ENCODE measurements around the gene AQP2.

DNA sequence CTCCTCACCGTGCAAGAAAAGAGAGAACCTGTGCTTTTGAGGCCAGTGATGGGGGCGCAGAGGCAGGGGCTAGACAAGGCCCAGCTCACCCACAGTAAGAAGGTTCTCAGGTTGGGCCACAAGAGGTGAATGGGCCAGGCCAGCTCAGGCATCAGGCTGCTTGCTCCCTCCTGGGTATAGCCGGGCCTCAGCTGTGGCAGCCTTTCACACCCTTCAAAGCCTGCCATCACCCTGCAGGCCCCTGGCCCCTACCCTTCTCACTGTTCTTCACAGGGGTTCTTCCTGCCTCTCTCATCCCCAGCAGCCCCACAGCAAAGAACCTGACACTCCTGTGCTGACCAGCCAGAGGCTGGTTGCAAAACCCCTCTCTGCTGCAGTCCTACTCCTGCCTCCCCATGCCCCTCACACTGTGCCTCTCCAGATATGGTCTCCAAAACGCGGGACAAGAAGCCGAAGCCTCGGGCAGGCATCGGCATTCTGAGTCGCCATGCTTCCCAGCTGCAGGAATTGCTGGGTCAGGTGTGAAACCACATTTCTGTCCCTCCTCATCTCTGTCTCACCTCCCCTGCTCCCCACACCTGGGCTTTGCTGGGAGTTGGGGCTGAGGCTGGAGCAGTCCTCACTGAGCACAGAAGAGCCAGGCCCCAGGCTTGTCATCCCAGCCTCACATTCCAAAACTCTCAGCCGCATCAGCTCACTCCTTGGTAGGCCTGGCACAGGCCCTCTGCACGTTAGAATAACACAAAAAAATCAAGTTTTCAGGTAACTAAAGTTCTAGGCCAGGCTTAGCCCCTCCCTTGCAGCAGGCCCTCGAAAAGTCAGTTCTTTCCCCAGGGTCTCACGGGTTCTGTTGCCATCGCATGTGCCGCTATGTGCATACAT lies 40.0 kb upstream of the AQP2 start:
- TF ChIP-seq EZH2 (IDR thresholded peaks at IDR 0.05; ENCODE audit: borderline replicate concordance, insufficient read depth, low read depth, low read length, poor library complexity, severe bottlenecking) = no peak
- TF ChIP-seq, protein P1, sequence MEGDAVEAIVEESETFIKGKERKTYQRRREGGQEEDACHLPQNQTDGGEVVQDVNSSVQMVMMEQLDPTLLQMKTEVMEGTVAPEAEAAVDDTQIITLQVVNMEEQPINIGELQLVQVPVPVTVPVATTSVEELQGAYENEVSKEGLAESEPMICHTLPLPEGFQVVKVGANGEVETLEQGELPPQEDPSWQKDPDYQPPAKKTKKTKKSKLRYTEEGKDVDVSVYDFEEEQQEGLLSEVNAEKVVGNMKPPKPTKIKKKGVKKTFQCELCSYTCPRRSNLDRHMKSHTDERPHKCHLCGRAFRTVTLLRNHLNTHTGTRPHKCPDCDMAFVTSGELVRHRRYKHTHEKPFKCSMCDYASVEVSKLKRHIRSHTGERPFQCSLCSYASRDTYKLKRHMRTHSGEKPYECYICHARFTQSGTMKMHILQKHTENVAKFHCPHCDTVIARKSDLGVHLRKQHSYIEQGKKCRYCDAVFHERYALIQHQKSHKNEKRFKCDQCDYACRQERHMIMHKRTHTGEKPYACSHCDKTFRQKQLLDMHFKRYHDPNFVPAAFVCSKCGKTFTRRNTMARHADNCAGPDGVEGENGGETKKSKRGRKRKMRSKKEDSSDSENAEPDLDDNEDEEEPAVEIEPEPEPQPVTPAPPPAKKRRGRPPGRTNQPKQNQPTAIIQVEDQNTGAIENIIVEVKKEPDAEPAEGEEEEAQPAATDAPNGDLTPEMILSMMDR (IDR thresholded peaks at IDR 0.05) = no peak
